SK-N-SH (cell line): ENCODE results near the gene PHKA1.
A peak's percentile ranks its signal among the peaks of the same experiment; 100 is the strongest.

ENCODE experiments used
- CHD2 ChIP-seq: fragments of 150-350 bp; IDR thresholded peaks from 2 replicates; pipeline ENCODE4 v1.6.1; 2018; ENCODE audit warnings: low read length; ENCODE audit not compliant: partially characterized antibody
- CTCF ChIP-seq: fragments of 200-600 bp; sonication (generic); IDR thresholded peaks from 2 replicates; pipeline ENCODE4 v1.6.1; 2017; ENCODE audit warnings: antibody characterized with exemption, mild to moderate bottlenecking, moderate library complexity
- EP300 ChIP-seq, 2 experiments: IDR thresholded peaks; 2 replicates each; pipeline versions ENCODE4 v1.4.0 to v1.6.1; 2012; ENCODE audit warnings: borderline replicate concordance in 1 of 2, low read depth in 1 of 2, low read length in 1 of 2
- SMC3 ChIP-seq: IDR thresholded peaks from 2 replicates; pipeline ENCODE4 v1.6.1; 2012; ENCODE audit warnings: low read depth, low read length, improper control_type of control experiment

GRCh38 chrX:72569786-72570185 lies 144.3 kb downstream of the PHKA1 start:
- TF ChIP-seq CTCF, result peak; percentile 46
- TF ChIP-seq CHD2, result no peak
- TF ChIP-seq SMC3, result no peak
- no peak for TF ChIP-seq EP300 (IDR thresholded peaks at IDR 0.05; ENCODE audit: borderline replicate concordance in 1 of 2, low read depth in 1 of 2, low read length in 1 of 2)
